Ovary (tissue), 9 donors: Measurements from ENCODE around the gene ELOVL1. TPM values are rescaled to one million over a fixed set of nuclear protein-coding genes. Genes with fewer than 3 reads are reported as not detected.

ENCODE experiments used
- DNase-seq, 5 donors: peaks; one replicate each; pipeline ENCODE4 v3.0.0-alpha.2; 2019 to 2020
- H3K27ac ChIP-seq, 2 donors: fragments of 200-600 bp; one replicate each; pipeline versions ENCODE4 v1.5.1 to v1.8.0; 2019 to 2022
- H3K27me3 ChIP-seq: fragments of 200-600 bp; one replicate; pipeline ENCODE4 v1.8.0; 2022
- H3K36me3 ChIP-seq: fragments of 200-600 bp; sonication (generic); one replicate; pipeline ENCODE4 v1.5.1; 2019
- H3K4me1 ChIP-seq: one replicate; pipeline ENCODE4 v1.8.1; 2013; ENCODE audit warnings: mild to moderate bottlenecking, moderate library complexity; ENCODE audit not compliant: insufficient read depth
- H3K4me3 ChIP-seq: fragments of 200-600 bp; sonication (generic); one replicate; pipeline ENCODE4 v1.5.1; 2017
- H3K9me3 ChIP-seq, 2 donors: fragments of 200-600 bp in 1 of 2; sonication (generic) in 1 of 2; one replicate each; pipeline versions ENCODE4 v1.5.1 to v1.8.1; 2013 to 2019; ENCODE audit warnings: mild to moderate bottlenecking in 1 of 2, moderate library complexity in 1 of 2
- EP300 ChIP-seq: sonication (generic); formaldehyde crosslinking; IDR thresholded peaks from one replicate; pipeline ENCODE4 v1.6.1; 2017; ENCODE audit warnings: antibody characterized with exemption
- POLR2A ChIP-seq: fragments of 450-650 bp; IDR thresholded peaks from one replicate; pipeline ENCODE4 v1.6.1; 2017; ENCODE audit warnings: antibody characterized with exemption, mild to moderate bottlenecking, moderate library complexity
- WGBS, 3 donors: extraction: QIAGEN DNeasy Blood & Tissue Kit in 1 of 3; methylation state at CpG; one replicate each; pipeline versions ENCODE4 v1.1.5 to v1.1.7; 2013 to 2017; 5-methylcytosine and 5-hydroxymethylcytosine counted together
- intact Hi-C, 4 donors: fragments of 100-400 bp; cut with DNase I; formaldehyde crosslinking; loops; one replicate each; pipeline versions ENCODE4 v1.11.0 to v1.15.1; 2022 to 2023
- polyA plus RNA-seq, 2 donors: library from polyadenylated mRNA; stranded (reverse); fragments of 200-250 nt in 1 of 2; fragments of 350-450 nt in 1 of 2; fragmentation: Illumina TruSeq in 1 of 2; extraction: RNeasy Lipid Tissue Mini Kit (QIAGEN cat#74804) in 1 of 2; gene quantifications; one replicate each; pipeline ENCODE4 v1.2.3, GENCODE V29; 2013 to 2014
- total RNA-seq, 7 donors: library from RNA; depleted of rRNA in 2 of 7; stranded (reverse); fragments of >200 nt in 2 of 7; fragmentation: NEBNext Ultra II Directional in 3 of 7; extraction: Animal tissue kit (Norgen Biotek cat#: 25700) in 3 of 7; gene quantifications; one replicate each; pipeline versions ENCODE4 v1.1.0 to v1.2.4, GENCODE V29; 2016 to 2023
- TF ChIP-seq, protein P1 (sequence below), 3 donors: fragments of 450-650 bp in 2 of 3; fragments of 200-600 bp in 1 of 3; IDR thresholded peaks; one replicate each; pipeline versions ENCODE4 v1.5.1 to v1.8.0; 2016 to 2022; ENCODE audit warnings: antibody characterized with exemption in 3 of 3, mild to moderate bottlenecking in 1 of 3
- donor health status: DM: no; HTN: no; CAD: no; lungs with moderate emphysema.
- donor health status: DM: no; HTN: no; CAD: no.
- donor health status: Bipolar disorder and iron deficiency.
- donor health status: DM: yes; HTN: yes; CAD: no.
- donor health status: DM: no; HTN: no; CAD: no.
- donor health status: DM: yes; HTN: yes; CAD: no.

The ELOVL1 gene
- total and polyA plus RNA-seq, 9 donors: 10.0 to 130 (median 35.4) TPM

DNA sequence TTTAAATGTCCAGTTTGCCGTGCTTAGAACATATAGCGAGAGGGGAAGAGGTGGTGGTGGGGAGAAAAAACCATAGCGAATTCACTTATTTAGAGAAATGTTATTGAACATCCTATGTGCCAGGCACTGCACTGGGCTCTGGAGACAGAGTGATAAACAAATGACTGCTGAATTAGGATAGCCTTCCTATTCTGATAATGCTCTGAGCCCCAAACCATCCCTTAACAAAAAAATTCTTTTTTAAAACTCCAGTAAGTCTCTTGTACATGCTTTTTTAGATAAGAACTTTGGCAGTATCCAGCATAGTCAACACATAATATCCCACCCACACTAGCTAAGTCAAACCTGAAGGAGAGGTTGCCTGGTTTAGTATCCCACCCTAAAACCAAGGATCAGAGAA lies 30.4 kb upstream of the ELOVL1 start:
- Histone ChIP-seq H3K36me3 (no peaks in the 10 kb centered on the region), H3K27me3 (no peaks in the 10 kb centered on the region), H3K4me1 (no peaks in the 10 kb centered on the region), H3K27ac (no peak overlapping the region), H3K9me3 (no peaks in the 10 kb centered on the region), H3K4me3 (no peak overlapping the region)
- intact Hi-C loops: no loop called here
- no peak for TF ChIP-seq POLR2A
- TF ChIP-seq EP300: no peak
- TF ChIP-seq, protein P1, sequence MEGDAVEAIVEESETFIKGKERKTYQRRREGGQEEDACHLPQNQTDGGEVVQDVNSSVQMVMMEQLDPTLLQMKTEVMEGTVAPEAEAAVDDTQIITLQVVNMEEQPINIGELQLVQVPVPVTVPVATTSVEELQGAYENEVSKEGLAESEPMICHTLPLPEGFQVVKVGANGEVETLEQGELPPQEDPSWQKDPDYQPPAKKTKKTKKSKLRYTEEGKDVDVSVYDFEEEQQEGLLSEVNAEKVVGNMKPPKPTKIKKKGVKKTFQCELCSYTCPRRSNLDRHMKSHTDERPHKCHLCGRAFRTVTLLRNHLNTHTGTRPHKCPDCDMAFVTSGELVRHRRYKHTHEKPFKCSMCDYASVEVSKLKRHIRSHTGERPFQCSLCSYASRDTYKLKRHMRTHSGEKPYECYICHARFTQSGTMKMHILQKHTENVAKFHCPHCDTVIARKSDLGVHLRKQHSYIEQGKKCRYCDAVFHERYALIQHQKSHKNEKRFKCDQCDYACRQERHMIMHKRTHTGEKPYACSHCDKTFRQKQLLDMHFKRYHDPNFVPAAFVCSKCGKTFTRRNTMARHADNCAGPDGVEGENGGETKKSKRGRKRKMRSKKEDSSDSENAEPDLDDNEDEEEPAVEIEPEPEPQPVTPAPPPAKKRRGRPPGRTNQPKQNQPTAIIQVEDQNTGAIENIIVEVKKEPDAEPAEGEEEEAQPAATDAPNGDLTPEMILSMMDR (IDR thresholded peaks at IDR 0.05): no peak
- 95 to 97% (median 95%) methylated on average over 3 of the region's 3 CpGs for WGBS, 3 donors
- no peak for DNase-seq

DNA sequence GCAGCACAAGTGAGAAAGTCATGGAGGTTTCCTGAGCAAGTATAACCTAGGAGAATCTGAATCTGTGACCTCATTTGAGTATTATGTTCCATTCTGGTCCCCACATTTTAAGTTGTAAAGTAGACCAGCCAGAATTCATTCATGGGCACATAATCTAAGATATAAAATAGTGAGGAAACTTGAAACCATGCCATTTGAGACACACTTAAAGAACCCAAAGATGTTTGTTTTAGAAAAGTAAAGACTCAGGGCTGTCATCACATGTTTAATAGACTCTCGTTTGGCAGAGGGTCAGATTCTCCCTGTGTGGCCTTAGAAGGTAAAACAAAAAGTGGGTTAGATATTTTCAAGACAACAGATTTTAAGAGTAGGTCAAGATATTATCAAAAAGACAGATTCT lies 28.2 kb upstream of the ELOVL1 start:
- no peak for DNase-seq
- Histone ChIP-seq H3K36me3 (no peaks in the 10 kb centered on the region), H3K4me3 (no peak overlapping the region), H3K27ac (no peak overlapping the region), H3K27me3 (no peaks in the 10 kb centered on the region), H3K4me1 (no peaks in the 10 kb centered on the region), H3K9me3 (no peaks in the 10 kb centered on the region)
- TF ChIP-seq, protein P1 (IDR thresholded peaks at IDR 0.05): no peak
- TF ChIP-seq EP300: no peak
- no peak for TF ChIP-seq POLR2A
- 64 to 70% (median 68%) methylated on average over 1 of the region's 1 CpG for WGBS, 3 donors
- intact Hi-C loops: no loop called here

DNA sequence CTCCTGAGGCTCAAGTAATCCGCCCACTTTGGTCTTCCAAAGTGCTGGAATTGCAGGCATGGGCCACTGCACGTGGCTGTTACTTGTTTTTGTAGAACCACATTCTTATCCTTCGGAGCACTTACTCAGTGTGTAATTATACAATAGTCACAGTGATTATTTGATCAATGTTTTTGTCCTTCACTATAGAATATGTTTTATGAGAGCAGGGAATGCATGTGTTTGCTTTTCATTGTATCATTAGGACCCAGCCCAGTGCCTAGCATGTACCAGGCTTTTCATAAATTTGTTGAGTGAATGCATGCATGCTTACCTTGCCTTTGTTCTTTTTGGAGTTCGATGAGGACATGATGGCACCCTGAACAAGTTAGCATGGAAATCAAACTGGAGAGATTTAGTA lies 27.7 kb upstream of the ELOVL1 start:
- no peak for TF ChIP-seq EP300
- TF ChIP-seq POLR2A: no peak
- TF ChIP-seq, protein P1 (IDR thresholded peaks at IDR 0.05): no peak
- 87 to 91% (median 91%) methylated on average over 4 of the region's 4 CpGs for WGBS, 3 donors
- H3K9me3 ChIP-seq: no peaks in the 10 kb centered on the region

DNA sequence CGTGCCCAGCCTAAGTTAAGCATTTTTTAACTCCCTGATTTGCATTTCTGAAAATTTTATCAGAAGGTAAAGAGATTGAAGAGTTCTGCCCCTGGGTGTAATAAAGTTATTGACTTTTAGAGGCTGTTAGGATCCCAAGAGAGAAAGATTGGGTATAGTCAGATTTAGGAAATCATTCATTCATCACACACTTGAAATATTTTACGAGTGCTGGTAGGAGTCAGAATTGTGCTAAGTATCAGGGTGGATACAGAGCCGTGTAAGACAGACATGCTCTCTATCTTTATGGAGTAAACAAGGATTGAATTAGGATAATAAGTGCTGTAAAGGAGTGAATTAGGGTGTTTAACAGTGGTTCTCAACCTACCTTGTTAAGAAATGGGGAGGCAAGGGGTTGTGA lies 24.9 kb upstream of the ELOVL1 start:
- peaks cover 4% of the 10 kb centered on the region for H3K4me1 ChIP-seq
- TF ChIP-seq EP300: no peak
- no peak for TF ChIP-seq POLR2A
- TF ChIP-seq, protein P1 (IDR thresholded peaks at IDR 0.05): no peak
- H3K4me3 ChIP-seq: no peak overlapping the region
- no peaks in the 10 kb centered on the region for H3K27me3 ChIP-seq
- DNase-seq: no peak
- H3K27ac ChIP-seq: no peak overlapping the region
- WGBS, 3 donors: 76 to 80% (median 78%) methylated on average over 3 of the region's 3 CpGs
- intact Hi-C loops: no loop called here
- H3K36me3 ChIP-seq: no peaks in the 10 kb centered on the region
- H3K9me3 ChIP-seq: no peaks in the 10 kb centered on the region

More for the DNA sequence above, 27.7 kb upstream of the ELOVL1 start:
- H3K36me3 ChIP-seq: no peaks in the 10 kb centered on the region
- no peak overlapping the region for H3K4me3 ChIP-seq
- H3K27ac ChIP-seq: no peak overlapping the region
- no peak for DNase-seq
- no peaks in the 10 kb centered on the region for H3K27me3 ChIP-seq
- intact Hi-C loops: no loop called here
- H3K4me1 ChIP-seq: no peaks in the 10 kb centered on the region
